ENCODE measurements around the gene NINJ2.

The NINJ2 gene

DNA sequence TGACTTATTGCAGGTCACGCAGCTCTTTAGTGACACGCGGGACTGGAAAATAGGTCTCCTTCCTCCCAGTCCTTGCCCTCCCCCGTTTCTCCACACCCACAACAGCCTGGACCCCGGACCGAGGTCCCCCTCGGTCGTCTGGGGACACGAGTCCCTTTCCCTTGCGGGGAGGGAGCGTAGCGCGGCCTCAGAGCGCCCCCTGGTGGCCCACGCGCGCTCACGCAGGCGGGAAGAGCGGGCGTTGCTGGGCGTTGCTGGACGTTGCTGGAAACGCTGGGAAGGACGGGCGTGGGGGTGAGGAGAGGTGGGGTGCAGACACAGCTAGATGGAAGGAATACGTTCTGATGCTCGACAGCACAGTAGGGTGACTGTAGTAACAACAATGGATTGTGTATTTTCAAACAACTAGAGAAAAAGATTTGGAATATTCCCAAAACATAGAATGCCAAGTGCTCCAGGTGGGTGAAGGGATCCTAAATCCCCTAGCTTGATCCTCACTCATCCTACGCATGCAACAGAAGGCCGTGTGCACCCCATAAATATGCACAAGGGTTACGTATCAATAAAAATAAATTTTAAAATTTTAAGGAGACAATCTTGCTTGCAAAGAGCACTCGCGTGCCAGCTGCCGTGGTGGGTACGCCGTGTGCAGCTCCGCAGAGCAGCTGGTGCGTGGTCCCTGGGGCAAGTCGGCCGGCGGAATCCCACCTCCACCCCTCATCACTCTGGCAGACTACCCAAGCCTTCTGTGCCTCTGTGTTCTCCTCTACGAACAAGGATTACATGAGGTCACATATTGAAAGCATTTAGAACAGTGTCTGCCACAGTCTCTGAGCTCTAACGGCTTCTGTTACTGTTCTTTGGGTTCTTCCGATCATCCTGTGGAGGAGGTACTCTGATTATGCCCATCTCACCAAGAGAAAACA is 116.1 kb downstream of the NINJ2 start:
- peak; percentile 31 to 66 (median 59) for DNase-seq

DNA sequence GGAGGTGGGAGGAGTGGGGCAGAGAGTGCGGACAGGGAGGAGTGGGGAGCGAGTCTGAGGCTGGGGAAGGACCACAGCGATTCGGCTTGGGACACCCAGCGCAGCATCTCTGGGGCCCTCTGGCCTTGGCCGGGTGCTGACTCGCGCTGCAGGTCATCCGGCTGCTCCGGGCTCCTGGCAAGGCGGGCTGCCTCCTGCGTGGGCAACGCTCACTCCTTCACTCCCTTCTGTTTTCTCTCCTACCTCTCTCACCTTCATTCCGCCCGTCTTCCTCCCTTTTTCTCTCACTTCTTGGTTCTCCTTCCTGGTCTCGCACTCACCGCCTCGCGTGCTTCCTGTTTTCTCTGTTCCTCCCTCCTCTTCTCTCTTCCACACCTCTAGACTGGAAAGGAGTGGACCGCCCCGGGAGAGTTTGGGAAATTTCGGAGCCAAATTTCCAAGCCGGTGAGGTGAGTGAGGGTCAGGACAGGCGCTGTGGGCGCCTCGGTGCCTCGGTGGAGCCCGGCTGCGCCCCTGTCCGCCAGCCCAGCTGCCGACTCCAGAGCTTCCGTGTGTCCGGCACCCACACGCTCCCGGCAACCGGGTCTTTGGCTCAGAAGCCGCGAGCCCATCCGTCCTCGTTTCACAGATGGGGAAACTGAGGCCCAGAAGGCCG is 116.9 kb downstream of the NINJ2 start:
- DNase-seq: no peak

DNA sequence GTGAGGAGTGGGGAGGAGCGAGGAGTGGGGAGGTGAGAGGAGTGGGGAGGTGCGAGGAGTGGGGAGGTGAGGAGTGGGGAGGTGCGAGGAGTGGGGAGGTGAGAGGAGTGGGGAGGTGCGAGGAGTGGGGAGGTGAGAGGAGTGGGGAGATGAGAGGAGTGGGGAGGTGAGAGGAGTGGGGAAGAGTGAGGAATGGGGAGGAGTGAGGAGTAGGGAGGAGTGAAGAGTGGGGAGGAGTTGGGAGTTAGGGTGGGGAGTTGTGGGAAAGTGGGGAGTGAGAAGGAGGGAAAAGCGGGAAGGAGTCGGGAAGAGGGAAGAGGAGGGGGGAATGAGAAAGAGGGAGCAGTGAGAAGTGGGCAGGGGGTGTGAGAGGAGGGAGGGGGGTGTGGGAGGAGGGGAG is 117.4 kb downstream of the NINJ2 start:
- no peak for DNase-seq

DNA sequence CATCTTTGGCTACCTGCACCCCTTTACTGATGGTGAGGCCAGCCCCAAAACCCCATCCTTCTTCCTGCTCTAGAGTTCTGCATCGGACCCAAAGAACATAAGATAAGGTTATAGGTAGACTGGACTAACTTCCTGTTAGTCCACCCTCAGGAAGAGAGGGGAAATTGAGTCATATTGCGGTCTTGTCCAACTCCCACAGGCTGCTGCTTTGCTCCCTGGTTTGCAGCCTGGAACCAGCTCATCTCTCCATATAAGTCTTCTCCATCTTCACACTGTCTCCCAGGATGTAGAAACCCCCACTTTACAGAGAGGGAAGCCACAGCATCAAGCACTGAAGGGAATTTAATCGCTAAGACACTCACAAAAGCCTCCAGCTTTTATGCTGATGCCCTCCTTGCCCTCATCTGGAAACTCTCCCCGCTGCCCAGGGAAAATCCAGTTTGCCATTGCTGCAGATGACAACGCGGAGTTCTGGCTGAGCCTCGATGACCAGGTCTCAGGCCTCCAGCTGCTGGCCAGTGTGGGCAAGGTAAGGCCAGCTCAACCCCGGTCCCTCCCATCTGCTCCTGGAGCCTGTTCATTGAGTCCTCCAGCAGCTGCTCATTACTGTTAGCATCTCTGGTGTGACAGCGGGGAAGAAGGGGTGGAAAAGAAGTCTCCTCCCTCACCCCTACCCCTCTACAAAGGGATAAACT is 118.2 kb downstream of the NINJ2 start:
- no peak for DNase-seq

DNA sequence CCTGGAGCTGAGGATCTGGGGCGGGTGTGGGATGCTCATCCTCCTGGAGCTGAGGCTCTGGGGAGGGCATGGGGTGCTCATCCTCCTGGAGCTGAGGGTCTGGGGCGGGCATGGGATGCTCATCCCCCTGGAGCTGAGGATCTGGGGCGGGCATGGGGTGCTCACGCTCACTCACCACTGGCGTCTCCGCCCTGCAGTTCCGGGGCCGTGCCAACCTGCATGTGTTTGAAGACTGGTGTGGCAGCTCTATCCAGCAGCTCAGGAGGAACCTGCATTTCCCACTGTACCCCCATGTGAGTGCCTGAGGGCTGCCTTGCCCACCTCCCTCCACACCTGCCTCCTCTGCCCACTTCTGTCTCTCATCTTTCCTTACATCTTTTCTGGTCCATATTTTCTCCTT is 119.1 kb downstream of the NINJ2 start:
- DNase-seq: no peak

DNA sequence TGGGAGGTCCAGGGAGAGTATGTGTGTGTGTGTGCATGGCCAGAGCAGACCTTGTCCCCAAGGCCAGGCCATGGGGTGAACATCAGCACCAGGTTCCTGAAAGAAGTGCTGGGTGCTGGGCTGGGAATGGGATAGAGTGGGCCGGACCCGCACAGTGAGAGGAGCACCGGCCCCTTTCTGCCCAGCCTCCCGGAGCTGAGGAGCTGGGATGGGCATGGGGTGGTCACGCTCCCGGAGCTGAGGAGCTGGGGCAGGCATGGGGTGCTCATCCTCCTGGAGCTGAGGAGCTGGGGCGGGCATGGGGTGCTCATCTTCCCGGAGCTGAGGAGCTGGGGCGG is 120.2 kb downstream of the NINJ2 start:
- DNase-seq: no peak

DNA sequence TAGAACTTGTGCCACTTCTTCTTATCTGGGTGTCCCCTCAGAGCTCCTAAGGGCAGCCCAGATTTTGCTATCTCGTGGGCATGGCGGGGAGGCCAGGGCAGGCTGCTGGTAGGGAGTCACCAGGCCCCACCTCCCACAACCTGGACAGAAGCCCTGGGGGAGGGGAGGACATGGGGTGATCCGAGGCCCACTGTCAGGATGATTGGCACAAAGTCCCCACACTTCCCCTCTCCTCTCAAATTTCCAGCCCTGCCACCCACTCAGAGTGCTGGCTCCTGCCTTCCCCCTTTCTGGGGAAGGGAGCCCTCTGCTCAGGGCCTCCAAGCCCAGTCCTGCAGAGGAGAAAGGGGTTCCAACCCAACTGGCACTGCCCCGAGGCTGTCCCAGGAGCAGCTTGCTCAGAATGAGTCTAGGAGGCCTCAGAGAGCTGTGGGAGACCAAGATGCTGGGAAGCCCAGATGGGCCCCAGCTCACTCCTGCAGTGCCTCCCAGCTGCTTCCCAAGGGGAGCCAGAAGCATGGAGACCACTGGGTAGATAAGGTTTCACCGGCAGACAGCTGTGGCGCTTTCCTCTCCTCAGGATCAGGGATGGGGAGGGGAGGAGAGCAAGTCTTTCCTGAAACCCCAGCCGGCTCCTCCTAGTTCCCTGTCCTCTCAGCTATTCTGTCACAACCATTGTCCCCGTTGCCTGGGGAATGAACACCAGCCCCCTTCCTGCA is 120.7 kb downstream of the NINJ2 start:
- DNase-seq: no peak

DNA sequence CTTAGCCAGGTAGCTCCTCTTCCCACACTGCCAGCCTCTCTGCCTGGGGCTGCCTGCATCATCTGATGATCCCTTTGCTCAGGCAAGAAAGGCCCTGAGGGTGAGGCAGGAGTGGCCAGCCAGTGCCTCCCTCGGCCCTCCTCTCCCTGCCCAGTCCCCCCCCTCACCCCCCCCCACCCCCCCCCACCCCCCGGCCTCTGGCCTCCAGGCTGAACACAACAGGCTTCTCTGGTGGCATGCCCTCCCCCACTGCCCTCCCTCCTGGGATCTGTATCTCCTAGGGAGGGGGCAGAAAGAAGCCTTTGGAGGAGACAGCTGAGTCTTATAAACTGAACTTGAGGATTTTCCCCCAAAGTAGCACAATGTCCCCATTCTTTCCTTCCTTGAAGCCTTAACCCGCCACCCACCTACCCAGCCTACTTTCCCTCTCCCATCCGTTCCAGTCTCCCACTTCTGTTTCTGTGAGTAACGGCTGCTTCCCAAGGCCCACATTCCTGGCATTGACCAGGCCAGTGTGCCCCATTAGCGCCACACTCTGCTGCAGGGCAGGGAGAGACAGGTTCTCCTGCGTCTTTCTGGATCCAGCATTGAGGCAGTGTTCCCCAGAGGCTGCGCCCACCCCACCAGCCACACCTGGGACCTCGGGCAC is 121.4 kb downstream of the NINJ2 start:
- DNase-seq: no peak

DNA sequence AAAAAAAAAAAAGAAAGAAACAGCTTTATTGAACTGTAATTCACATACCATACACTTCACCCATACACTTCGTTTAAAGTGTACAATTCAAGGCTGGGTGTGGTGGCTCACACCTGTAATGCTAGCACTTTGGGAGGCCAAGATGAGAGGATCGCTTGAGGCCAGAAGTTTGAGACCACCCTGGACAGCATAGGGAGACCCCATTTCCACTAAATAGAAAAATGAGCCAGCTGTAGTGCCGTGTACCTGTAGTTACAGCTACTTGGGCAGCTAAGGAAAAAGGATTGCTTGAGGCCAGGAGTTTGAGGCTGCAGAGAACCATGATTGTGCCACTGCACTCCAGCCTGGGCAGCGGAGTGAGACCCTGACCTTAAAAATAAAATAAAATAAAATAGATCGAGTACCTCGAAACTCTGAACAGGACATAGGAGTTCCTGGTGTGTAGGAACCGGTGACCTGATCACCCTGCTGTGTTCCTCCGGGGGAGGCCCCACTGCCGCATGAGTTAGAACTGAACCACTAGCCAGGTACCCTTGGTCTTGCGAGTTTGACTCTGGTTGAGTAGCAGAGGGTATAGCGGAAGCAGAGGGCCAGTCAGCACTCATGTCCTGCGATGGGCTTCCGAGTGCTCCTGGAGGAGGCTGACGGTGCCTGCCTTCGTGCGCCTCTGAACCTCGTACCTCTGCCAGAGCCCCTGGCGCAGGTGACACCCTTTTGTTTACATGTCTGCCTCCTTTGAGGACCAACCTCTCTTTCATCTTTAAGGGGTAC is 123.5 kb downstream of the NINJ2 start:
- DNase-seq: no peak

DNA sequence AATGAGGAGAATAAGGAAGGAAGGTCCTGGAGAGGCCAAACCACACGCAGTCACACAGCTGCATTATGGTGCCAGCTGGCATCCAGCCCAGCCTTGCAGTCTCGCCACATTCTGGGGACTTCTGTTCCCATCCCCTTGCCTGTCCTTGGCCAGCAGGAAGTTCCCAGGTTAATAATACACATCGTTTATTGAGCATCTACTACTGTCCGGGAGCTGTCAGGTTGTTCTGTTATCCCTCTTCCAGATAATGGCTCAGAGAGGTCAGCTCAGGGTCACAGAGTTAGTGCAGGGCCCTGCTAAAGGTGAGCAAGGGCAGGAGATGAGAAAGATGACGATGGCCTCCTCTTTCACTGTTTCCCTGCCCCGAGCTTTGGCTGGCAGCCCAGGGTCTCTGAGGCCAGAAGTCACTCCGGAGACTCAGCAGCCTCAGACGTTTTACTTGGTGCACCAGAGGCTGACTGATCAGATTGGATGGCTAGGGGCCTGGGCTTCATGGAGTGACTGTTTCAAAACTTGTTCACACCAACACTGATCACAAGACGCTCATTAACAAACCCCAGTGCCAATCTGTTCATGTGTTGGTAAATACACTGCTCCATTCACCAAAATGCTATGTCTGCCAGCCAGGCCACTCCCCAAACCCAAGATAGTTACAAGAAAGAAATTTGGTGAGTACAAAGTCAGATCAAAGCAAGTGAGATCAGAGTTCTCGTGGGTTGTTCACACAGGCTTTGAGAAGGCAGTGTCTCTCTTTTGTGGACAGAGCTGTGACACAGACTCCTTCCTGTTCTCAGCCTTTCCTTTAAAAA is 124.3 kb downstream of the NINJ2 start:
- peak in 4 of 5 donors; percentile 28 to 49 (median 32) for DNase-seq

DNA sequence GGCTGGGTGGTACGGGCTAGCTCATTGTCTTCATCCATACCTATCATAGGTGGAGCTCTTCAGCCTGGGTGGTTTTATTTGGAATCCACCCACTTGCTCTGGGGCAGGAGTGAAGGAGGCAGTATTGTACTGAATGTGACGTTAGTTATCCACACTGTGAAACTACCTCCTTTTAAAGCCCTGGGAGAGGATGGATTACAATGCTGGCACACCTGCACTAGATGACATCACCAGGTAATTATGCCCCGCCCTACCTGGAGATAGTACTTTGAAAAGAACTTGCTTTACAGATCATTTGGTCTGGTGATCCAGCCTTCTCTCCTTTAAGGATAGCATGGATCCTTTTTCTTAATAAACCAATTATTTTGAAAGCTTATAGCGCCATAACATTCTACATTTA is 125.5 kb downstream of the NINJ2 start:
- DNase-seq: no peak

DNA sequence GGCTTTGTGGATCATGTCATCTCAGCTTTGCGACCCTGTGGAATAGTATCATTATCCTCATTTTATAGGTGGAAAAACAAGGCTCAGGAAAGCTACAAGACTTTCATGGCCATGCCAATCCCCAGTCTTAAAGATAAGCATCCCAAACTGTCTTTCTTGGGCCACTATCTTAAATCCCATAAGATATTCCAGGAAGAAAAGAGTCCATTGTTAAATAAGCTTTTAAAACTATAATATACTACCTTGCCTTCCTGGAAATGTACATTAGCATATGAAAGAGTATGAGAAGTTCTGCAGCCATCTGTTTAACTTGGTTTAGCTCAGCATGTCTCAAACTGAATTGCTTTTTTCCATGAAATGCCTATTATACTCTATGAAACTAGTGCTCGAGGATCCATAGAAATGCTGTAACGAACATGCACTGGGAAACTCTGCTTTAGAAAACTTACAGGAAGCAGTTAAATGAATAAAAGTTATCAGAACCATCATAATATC is 126.4 kb downstream of the NINJ2 start:
- DNase-seq: no peak

DNA sequence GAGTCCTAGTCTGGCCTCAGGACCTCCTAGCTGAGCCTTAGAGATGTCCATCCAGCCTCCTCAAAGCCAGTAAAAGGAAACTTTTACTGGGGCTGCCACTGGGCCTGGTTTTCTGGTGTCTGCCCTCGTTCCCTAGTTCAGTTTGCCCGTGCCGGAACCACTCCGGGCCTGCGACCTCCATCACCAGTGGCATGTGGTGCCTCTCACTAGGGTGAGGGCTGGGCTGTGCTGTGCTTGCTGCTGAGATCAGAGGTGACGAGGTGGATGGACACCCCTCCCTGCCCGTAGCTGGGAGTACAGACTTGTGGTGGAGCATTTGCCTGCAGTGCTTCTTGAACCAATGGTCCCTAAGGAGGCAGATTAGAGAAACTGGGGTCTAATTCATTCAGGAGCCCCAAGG is 127.8 kb downstream of the NINJ2 start:
- DNase-seq: no peak

DNA sequence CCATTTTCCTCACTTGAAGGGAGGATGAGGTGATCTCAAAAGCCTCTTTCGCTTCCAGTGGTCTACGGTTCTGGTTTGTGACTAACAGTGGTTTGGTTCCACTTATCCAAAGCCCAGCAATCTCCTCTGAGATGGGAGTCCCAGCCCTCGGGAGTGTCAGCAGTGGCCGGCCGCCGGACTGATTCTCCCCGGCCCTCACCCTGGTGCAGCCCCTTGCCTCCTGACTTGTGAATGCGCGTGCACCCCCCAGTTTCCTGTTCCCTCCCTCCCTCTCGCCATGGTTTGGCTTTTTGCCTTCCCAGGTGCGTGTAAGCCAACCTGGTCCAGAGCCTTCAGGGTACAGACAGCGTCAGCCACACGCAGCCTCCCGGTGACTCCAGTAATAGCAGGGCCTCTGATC is 129.0 kb downstream of the NINJ2 start:
- no peak for DNase-seq

DNA sequence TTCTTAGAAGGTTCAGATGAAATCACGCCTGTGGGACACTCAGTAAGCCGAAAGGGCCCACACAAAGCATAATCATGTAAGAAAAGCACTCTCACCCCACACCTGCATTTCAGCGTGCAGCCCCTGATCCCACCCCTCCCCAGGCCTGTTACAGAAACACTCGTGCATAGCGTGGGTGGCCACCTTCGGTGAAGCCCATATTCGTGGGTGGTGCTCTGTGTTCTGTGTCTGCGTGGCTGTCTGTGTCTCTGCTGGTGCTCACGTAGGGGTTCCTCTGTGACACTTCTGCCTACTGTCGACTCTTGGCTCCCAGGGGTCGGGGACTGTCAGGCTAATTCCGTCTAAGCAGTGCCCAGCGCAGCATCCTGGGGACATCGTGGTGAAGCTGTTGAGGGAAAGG is 129.5 kb downstream of the NINJ2 start:
- DNase-seq: no peak

DNA sequence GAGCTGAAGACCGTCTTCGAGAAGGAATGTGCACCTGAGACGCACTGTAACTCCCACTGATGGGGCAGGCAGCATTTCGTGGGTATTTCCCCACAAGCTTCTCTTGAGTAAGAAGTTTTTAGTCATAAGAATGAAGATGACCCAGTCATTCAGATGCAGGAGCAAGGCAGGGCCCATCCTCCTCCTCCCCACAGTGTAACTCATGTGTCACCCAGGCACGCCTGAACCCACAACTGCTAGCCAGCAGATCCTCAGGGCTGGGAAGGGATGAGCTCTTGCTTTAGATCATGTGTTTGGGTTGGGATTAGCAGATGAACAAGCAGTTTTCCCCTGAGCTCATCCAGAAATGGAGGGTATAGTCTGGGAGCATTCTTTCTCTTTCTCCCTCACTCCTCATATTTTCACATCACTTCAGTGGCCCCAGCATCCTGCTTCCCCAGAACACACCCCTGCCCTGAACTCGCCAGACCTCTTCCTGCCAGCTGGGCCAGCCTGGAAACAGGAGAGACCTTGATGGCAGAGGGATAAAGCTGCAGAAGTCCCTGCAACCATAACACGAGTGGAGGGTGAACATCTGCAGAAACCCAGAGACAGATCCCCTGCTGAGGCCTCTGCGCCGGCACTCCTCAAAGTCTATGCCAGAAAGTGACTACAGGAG is 130.2 kb downstream of the NINJ2 start:
- DNase-seq: no peak

DNA sequence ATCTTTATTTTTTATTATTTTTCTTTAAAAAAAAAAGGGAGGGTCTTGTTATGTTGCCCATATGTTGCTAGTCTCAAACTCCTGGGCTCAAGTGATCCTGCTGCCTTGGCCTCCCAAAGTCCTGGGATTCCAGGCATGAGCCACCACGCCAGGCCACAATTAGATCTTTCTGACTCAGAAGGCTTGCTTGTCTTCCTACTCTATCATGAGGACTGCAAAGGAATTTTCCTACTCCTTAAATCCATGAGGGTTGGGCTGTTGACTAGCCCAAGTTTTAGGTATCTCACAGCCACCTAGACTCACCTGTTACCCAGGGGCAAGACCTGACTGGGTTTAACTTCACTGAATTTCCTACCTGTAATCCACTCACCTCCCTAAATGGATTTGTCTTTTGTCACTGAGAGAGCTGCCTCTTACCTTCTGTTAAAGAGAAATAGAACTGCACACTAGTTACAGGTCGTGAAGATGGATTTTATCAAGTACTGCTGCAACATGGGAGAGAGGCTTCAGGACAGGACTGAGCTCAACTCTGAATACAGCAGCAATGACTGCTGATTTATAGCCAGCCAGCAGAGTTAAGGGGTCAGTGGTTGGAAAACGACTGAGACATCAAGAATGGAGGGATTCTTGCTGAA is 131.2 kb downstream of the NINJ2 start:
- DNase-seq: no peak

DNA sequence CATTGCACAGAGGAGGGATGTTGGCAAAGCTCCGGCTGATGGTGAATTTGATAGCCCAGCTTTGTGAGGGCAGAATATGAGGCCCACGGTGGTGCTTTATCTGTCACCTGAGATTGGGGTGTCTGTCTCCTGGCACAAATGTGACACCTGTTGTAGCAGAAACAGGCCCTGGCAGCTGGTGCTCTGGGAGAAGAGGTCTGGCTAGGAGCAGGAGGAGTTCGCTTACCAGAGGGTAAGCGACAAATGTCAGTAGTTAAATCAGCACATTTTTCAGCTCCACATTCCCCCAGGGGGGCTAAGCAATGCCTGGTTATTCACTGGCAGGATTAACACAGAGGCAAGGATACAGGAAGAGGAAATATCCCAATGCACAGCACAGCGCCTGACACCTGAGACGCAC is 132.4 kb downstream of the NINJ2 start:
- DNase-seq: no peak

DNA sequence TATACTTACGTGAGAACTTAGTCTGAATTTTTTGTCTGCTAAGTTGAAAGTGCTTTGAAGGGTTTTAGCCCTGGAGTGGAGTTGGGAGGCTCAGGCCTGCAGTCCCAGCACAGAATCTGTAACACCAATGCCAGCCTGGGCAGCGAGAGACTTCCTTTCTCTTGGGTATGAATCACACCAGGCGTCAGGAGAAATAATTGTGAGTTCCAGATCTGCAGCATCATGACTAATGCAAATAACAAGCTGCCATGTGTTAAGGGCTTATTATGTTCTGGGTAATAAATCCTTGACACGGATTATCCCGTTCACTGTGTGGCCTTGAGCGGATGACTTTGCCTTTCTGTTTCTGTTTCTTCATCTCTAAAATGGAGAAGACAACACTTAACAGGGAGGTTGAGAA is 132.9 kb downstream of the NINJ2 start:
- DNase-seq: no peak

DNA sequence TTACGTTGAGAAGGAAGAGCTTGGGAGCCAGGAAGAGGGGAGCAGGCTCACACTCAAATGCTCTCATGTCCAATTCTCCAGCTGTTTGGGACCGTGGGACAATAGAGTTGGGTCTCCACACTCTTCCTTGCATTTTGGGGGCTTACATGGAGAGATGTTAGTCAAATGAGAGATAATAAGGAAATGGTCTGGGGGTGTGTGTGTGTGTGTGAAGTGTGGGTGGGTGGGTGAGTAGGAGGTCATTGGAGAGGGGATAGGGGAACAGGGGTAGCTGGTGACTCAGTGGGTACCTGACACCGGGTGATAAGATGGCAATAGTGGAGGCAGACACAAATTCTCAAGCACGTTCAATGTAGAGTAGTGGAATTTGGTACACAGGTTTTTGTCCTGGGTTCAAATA is 135.5 kb downstream of the NINJ2 start:
- DNase-seq: no peak

Data from T-helper 1 cell (primary cell).